HEK293 (cell line): ENCODE results near the gene UPP2.

ENCODE experiments used
- CTCF ChIA-PET: fragments of 350-600 bp; formaldehyde crosslinking; extraction: SDS; loops from one replicate; lab custom pipeline; 2021; ENCODE audit warnings: antibody characterized with exemption; lab: Yijun Ruan, JAX
- POLR2A ChIA-PET: fragments of 300-600 bp; formaldehyde crosslinking; extraction: SDS; loops from one replicate; lab custom pipeline; 2020; ENCODE audit warnings: antibody characterized with exemption, inconsistent platforms; lab: Yijun Ruan, JAX
- H3K27ac ChIP-seq: fragments of 200-500 bp; sonication (Bioruptor generic); 2 replicates; pipeline ENCODE4 v1.5.1; 2014; ENCODE audit warnings: low read depth, low read length, control low read depth, inconsistent platforms; ENCODE audit errors: extremely low read depth
- H3K36me3 ChIP-seq, 2 experiments: fragments of 200-500 bp in 1 of 2; sonication (Bioruptor generic) in 1 of 2; 1 replicate in 1 of 2; 2 replicates in 1 of 2; pipeline ENCODE4 v1.5.1; 2014 to 2017; ENCODE audit warnings: inconsistent platforms in 2 of 2, low read length in 2 of 2; ENCODE audit not compliant: control insufficient read depth in 2 of 2, insufficient read depth in 1 of 2
- H3K4me1 ChIP-seq: fragments of 200-500 bp; sonication (Bioruptor generic); 2 replicates; pipeline ENCODE4 v1.5.1; 2014; ENCODE audit warnings: mild to moderate bottlenecking, low read length, inconsistent platforms; ENCODE audit not compliant: control insufficient read depth, insufficient read depth
- H3K4me3 ChIP-seq: 2 replicates; pipeline ENCODE4 v1.5.1; 2011; ENCODE audit warnings: low read depth, mild to moderate bottlenecking, control low read depth, low read length, moderate library complexity
- H3K9me3 ChIP-seq: fragments of 200-500 bp; sonication (Bioruptor generic); 2 replicates; pipeline ENCODE4 v1.5.1; 2014; ENCODE audit warnings: low read depth, low read length, inconsistent platforms; ENCODE audit not compliant: control insufficient read depth, insufficient read depth
- OSR2 ChIP-seq: fragments of 450-650 bp; formaldehyde crosslinking; IDR thresholded peaks from 2 replicates; pipeline ENCODE4 v1.5.1; 2016; ENCODE audit warnings: missing biosample characterization, missing genetic modification characterization
- PRDM2 ChIP-seq: fragments of 450-650 bp; formaldehyde crosslinking; IDR thresholded peaks from 2 replicates; pipeline ENCODE4 v1.5.1; 2016; ENCODE audit warnings: missing biosample characterization, missing genetic modification characterization, borderline replicate concordance
- TRIM28 ChIP-seq: IDR thresholded peaks from 2 replicates; pipeline ENCODE4 v1.6.1; 2011; ENCODE audit warnings: low read length, control low read depth, borderline replicate concordance
- WT1 ChIP-seq: fragments of 450-650 bp; formaldehyde crosslinking; IDR thresholded peaks from 2 replicates; pipeline ENCODE4 v1.5.1; 2016; ENCODE audit warnings: missing biosample characterization, missing genetic modification characterization
- YY2 ChIP-seq: fragments of 450-650 bp; formaldehyde crosslinking; IDR thresholded peaks from 2 replicates; pipeline ENCODE4 v1.5.1; 2016; ENCODE audit warnings: missing biosample characterization, missing genetic modification characterization
- ZBTB17 ChIP-seq: fragments of 450-650 bp; formaldehyde crosslinking; IDR thresholded peaks from 2 replicates; pipeline ENCODE4 v1.5.1; 2016; ENCODE audit warnings: missing biosample characterization, missing genetic modification characterization
- ZBTB26 ChIP-seq: fragments of 450-650 bp; formaldehyde crosslinking; optimal IDR thresholded peaks from 2 replicates; pipeline ENCODE3; 2016; ENCODE audit warnings: missing biosample characterization, mild to moderate bottlenecking, missing genetic modification characterization
- ZNF112 ChIP-seq: fragments of 450-650 bp; formaldehyde crosslinking; IDR thresholded peaks from 2 replicates; pipeline ENCODE4 v1.5.0; 2017; ENCODE audit warnings: missing biosample characterization, missing genetic modification characterization
- ZNF157 ChIP-seq: fragments of 450-650 bp; formaldehyde crosslinking; IDR thresholded peaks from 2 replicates; pipeline ENCODE4 v1.5.1; 2016; ENCODE audit warnings: missing biosample characterization, missing genetic modification characterization
- ZNF174 ChIP-seq: fragments of 450-650 bp; formaldehyde crosslinking; IDR thresholded peaks from 2 replicates; pipeline ENCODE4 v1.5.0; 2017; ENCODE audit warnings: missing biosample characterization, mild to moderate bottlenecking, missing genetic modification characterization
- ZNF2 ChIP-seq: fragments of 450-650 bp; formaldehyde crosslinking; IDR thresholded peaks from 2 replicates; pipeline ENCODE4 v1.5.1; 2016; ENCODE audit warnings: missing biosample characterization, missing genetic modification characterization
- ZNF423 ChIP-seq: fragments of 450-650 bp; formaldehyde crosslinking; IDR thresholded peaks from 2 replicates; pipeline ENCODE4 v1.5.1; 2016; ENCODE audit warnings: missing biosample characterization, missing genetic modification characterization
- ZNF513 ChIP-seq: fragments of 450-650 bp; IDR thresholded peaks from 2 replicates; pipeline ENCODE4 v1.5.1; 2018; ENCODE audit warnings: missing biosample characterization, missing genetic modification characterization
- ZNF626 ChIP-seq: fragments of 450-650 bp; sonication (Bioruptor Pico); formaldehyde crosslinking; IDR thresholded peaks from 2 replicates; pipeline ENCODE4 v1.5.1; 2018; ENCODE audit warnings: missing biosample characterization, missing genetic modification characterization, inconsistent platforms
- ZNF660 ChIP-seq: fragments of 450-650 bp; IDR thresholded peaks from 2 replicates; pipeline ENCODE4 v1.5.1; 2018; ENCODE audit warnings: missing biosample characterization, mild to moderate bottlenecking, missing genetic modification characterization
- ZNF843 ChIP-seq: fragments of 450-650 bp; formaldehyde crosslinking; IDR thresholded peaks from 2 replicates; pipeline ENCODE4 v1.5.1; 2016; ENCODE audit warnings: missing biosample characterization, missing genetic modification characterization

UPP2 gene

GRCh38 chr2:158174495-158174894 lies 72.8 kb downstream of the UPP2 start (continued):
- no peak for TF ChIP-seq PRDM2 (tag by site-specific recombination)

GRCh38 chr2:158174956-158175355 lies 73.3 kb downstream of the UPP2 start:
- Histone ChIP-seq H3K9me3 (no peaks in the 10 kb centered on the region), H3K27ac (no peak overlapping the region), H3K4me3 (no peak overlapping the region), H3K36me3 (no peaks in the 10 kb centered on the region), H3K4me1 (no peaks in the 10 kb centered on the region; the same call in 1 of the 2 replicates)
- POLR2A ChIA-PET, result no interaction called here
- TF ChIP-seq ZNF626 (tag by site-specific recombination) (no peak), TRIM28 (no peak), YY2 (tag by site-specific recombination) (no peak), WT1 (tag by site-specific recombination) (no peak), ZBTB17 (no peak), ZNF843 (tag by site-specific recombination) (no peak), OSR2 (tag by site-specific recombination) (no peak), ZNF660 (tag by site-specific recombination) (no peak), ZNF112 (tag by site-specific recombination) (no peak)
- CTCF ChIA-PET, result interaction anchor here (1.1 to 1.7 kb wide), 2 partner anchors 571 to 579 kb away, joined by 4 to 5 read pairs; no protein-coding TSS in a partner anchor

- CTCF ChIA-PET, result interaction anchor here (0.7 to 5.6 kb wide), 9 partner anchors 10 to 575 kb away, joined by 3 to 33 read pairs (median 5); partner anchors contain the start of gene PKP4
Observed at GRCh38 chr2:158178646-158179045, 77.0 kb downstream of the UPP2 start.

More at GRCh38 chr2:158178646-158179045, 77.0 kb downstream of the UPP2 start:
- TF ChIP-seq ZNF2 (tag by site-specific recombination) (no peak), ZNF174 (no peak), ZBTB26 (no peak), ZNF513 (no peak), ZNF157 (tag by site-specific recombination) (no peak), WT1 (tag by site-specific recombination) (no peak), ZNF423 (tag by site-specific recombination) (no peak)
- Histone ChIP-seq H3K36me3 (no peaks in the 10 kb centered on the region), H3K4me3 (no peak overlapping the region), H3K27ac (no peak overlapping the region), H3K4me1 (no peaks in the 10 kb centered on the region), H3K9me3 (no peaks in the 10 kb centered on the region)
- POLR2A ChIA-PET, result no interaction called here
